IPS-18a (cell line): ENCODE measurements around the gene AZU1.

Source experiments
- H3K27ac ChIP-seq: one replicate; pipeline ENCODE4 v1.5.1; 2013; ENCODE audit warnings: low read length
- H3K27me3 ChIP-seq: one replicate; pipeline ENCODE4 v1.6.1; 2013; ENCODE audit warnings: mild to moderate bottlenecking, low read length; ENCODE audit not compliant: control insufficient read depth, insufficient read depth
- H3K36me3 ChIP-seq: one replicate; pipeline ENCODE4 v1.6.1; 2013; ENCODE audit warnings: low read depth, low read length; ENCODE audit not compliant: control insufficient read depth
- H3K4me1 ChIP-seq: one replicate; pipeline ENCODE4 v1.6.1; 2013; ENCODE audit warnings: low read depth, low read length; ENCODE audit not compliant: control insufficient read depth
- H3K4me3 ChIP-seq: one replicate; pipeline ENCODE4 v1.5.1; 2013; ENCODE audit warnings: low read length
- H3K9ac ChIP-seq: one replicate; pipeline ENCODE4 v1.6.1; 2013; ENCODE audit warnings: mild to moderate bottlenecking, low read length, moderate library complexity
- H3K9me3 ChIP-seq: one replicate; pipeline ENCODE4 v1.6.1; 2013; ENCODE audit warnings: low read depth, low read length; ENCODE audit not compliant: control insufficient read depth

AZU1 gene

DNA sequence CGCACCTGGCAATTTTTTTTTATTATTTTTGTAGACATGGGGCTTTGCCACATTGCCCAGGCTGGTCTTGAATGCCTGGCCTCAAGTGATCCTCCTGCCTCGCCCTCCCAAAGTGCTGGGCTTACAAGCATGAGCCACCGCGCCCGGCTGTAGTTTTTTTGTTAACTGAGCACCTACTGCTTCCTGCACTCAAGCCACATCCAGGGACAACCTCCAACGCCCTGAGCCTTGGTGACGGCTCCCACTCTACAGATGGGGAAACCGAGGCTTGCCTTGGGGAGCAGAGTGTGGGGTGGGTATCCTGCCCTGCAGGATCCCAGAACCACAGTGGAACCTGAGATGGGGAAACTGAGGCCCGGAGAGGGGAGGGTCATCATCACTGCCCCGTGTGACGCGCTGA is 27.5 kb downstream of the AZU1 start:
- no peak overlapping the region for H3K27ac ChIP-seq
- no peak overlapping the region for H3K4me3 ChIP-seq
- H3K9ac ChIP-seq, result no peak overlapping the region
- no peaks in the 10 kb centered on the region for H3K36me3 ChIP-seq
- no peaks in the 10 kb centered on the region for H3K4me1 ChIP-seq
- no peaks in the 10 kb centered on the region for H3K9me3 ChIP-seq
- peaks cover 16% of the 10 kb centered on the region for H3K27me3 ChIP-seq

DNA sequence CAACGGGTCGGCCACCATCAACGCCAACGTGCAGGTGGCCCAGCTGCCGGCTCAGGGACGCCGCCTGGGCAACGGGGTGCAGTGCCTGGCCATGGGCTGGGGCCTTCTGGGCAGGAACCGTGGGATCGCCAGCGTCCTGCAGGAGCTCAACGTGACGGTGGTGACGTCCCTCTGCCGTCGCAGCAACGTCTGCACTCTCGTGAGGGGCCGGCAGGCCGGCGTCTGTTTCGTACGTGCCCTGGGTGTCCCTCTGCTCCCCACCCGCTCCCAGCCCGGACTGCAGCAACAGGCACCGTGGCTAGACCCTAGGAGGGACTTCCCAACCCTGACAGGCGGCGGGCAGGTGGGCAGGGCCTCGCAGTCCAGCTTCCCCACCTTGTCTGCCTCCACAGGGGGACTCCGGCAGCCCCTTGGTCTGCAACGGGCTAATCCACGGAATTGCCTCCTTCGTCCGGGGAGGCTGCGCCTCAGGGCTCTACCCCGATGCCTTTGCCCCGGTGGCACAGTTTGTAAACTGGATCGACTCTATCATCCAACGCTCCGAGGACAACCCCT is 28.0 kb downstream of the AZU1 start:
- Histone ChIP-seq H3K27ac (no peak overlapping the region), H3K4me1 (no peaks in the 10 kb centered on the region), H3K4me3 (no peak overlapping the region), H3K9ac (no peak overlapping the region), H3K9me3 (no peaks in the 10 kb centered on the region), H3K36me3 (no peaks in the 10 kb centered on the region), H3K27me3 (peaks cover 21% of the 10 kb centered on the region)

DNA sequence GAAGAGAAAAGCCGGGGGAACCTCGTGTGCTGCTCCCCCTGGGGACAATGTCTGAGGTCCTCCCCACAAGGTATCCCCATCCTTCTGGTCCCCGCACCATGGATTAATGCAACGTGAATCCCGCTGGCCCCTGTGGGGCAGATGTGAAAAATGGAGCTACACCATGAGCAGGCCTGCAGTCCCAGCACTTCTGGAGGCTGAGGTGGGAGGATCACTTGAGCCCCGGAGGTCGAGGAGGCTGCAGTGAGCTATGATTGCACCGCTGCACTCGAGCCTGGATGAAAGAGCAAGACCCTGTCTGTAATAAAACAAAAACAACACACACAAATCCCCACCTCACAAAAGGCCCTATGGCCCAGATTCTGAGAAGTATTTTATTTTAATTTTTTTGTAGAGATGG is 30.6 kb downstream of the AZU1 start:
- H3K27ac ChIP-seq, result no peak overlapping the region
- no peak overlapping the region for H3K9ac ChIP-seq
- H3K27me3 ChIP-seq, result peaks cover 33% of the 10 kb centered on the region
- H3K4me1 ChIP-seq, result no peaks in the 10 kb centered on the region
- H3K4me3 ChIP-seq, result no peak overlapping the region
- no peaks in the 10 kb centered on the region for H3K9me3 ChIP-seq
- no peaks in the 10 kb centered on the region for H3K36me3 ChIP-seq

DNA sequence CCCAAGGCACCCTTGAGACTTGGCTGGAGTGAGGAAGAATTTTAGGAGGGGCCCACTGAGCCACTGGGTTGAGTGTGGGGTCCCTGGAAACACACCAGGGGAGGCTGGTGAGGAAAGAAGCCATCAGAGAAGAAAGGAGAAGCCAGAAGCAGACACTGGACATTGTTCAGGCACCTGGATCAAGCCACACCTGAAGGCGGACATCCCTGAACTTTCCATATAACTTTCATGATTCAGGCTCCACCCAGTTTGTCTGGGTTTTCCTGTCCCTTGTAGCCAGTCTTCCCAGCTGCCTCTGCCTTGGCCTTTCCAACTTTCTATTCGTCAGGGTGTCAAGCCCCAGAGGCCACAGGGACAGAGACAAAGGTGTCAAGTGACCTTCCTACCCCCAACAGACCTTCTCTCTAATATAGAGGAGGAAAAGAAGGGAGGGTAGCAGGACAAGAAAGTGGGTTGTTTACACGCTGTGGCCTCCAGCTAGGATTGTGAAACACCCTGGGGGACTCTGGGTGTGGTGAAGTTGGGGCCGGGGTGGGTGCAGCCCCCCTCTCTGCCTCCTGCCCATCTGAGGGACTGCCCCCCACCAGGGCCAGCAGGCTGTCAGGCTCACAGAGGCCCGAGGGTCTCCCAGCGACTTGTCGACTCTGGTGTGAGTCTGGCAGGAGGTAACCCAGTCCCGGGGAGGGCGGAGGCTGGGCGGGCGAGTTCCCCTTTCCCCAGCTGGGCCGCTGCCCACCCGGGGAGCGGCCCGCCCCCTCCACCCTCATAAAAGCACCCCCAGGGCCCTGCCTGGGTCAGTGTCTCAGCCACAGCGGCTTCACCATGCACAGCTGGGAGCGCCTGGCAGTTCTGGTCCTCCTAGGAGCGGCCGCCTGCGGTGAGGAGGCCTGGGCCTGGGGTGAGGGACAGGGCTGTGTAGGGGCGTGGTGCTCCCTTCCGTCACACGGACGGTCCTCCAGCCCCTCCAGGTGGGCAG is 31.5 kb downstream of the AZU1 start, which contains the start of gene CFD:
CFD (plus strand) TSS at position 797 of the 976 bp plus-strand sequence; CDS start at position 823, 26 bp downstream.
- H3K4me3 ChIP-seq, result no peak within 1 kb of the TSS
- H3K36me3 ChIP-seq, result no peaks in the 10 kb centered on the region
- no peak within 1 kb of the TSS for H3K9ac ChIP-seq
- H3K9me3 ChIP-seq, result no peaks in the 10 kb centered on the region
- no peak within 1 kb of the TSS for H3K27ac ChIP-seq
- H3K4me1 ChIP-seq, result no peaks in the 10 kb centered on the region
- peaks cover 35% of the 10 kb centered on the region for H3K27me3 ChIP-seq

DNA sequence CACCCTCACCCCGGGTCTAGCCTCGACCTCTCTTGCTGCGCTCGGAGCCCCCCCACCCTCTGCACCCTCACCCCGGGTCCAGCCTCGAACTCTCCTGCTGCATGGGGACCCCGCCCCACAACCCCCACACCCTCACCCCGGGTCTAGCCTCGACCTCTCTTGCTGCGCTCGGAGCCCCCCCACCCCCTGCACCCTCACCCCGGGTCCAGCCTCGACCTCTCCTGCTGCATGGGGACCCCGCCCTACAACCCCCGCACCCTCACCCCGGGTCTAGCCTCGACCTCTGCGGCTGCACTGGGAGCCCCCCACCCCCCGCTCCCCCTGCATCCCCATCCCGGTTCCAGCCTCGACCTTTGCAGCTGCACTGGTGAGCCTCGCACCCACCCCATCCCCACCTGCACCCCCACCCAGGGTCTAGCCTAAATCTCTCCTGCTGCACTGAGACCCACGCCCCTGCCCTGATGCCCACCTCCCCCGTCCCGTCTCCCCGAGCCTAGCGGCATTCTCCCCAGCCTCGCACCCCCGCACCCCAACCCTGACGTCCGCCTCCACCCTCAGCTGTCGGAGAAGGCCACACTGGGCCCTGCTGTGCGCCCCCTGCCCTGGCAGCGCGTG is 33.6 kb downstream of the AZU1 start:
- Histone ChIP-seq H3K27me3 (peaks cover 35% of the 10 kb centered on the region), H3K9ac (no peak overlapping the region), H3K27ac (no peak overlapping the region), H3K4me3 (no peak overlapping the region), H3K36me3 (no peaks in the 10 kb centered on the region), H3K9me3 (no peaks in the 10 kb centered on the region), H3K4me1 (no peaks in the 10 kb centered on the region)

DNA sequence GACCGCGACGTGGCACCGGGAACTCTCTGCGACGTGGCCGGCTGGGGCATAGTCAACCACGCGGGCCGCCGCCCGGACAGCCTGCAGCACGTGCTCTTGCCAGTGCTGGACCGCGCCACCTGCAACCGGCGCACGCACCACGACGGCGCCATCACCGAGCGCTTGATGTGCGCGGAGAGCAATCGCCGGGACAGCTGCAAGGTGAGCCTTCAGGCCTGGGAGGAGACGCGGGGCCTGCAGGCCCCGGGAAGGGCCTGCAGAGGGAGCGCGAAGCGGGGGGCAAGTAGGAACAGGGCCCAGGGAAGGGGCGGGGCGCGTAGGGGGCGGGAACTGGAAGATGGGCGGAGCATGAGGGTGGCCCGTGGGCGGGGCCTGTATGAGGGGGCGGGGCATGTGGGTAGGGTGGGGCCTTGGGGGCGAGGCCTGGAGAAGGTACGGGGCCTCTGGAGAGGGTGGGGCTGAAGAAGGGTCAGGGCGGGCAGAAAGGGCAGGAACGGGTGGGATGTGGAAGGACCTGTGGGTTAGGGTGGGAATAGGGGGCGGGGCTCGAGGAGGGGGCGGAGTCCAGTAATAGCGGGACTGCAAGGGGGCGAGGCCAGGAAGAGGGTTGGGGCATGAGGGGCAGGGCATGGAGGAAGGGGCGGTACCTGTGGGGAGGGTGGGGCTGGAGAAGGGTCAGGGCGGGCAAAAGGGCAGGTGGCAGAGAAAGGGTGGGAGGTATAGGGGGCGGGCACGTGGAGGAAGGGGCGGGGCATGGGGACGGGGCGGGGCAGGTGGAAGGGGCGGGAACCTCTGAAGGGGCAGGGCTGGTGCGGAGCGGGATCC is 34.3 kb downstream of the AZU1 start:
- Histone ChIP-seq H3K9me3 (no peaks in the 10 kb centered on the region), H3K36me3 (no peaks in the 10 kb centered on the region), H3K4me1 (no peaks in the 10 kb centered on the region), H3K27ac (no peak overlapping the region), H3K9ac (no peak overlapping the region), H3K4me3 (no peak overlapping the region), H3K27me3 (peaks cover 35% of the 10 kb centered on the region)

DNA sequence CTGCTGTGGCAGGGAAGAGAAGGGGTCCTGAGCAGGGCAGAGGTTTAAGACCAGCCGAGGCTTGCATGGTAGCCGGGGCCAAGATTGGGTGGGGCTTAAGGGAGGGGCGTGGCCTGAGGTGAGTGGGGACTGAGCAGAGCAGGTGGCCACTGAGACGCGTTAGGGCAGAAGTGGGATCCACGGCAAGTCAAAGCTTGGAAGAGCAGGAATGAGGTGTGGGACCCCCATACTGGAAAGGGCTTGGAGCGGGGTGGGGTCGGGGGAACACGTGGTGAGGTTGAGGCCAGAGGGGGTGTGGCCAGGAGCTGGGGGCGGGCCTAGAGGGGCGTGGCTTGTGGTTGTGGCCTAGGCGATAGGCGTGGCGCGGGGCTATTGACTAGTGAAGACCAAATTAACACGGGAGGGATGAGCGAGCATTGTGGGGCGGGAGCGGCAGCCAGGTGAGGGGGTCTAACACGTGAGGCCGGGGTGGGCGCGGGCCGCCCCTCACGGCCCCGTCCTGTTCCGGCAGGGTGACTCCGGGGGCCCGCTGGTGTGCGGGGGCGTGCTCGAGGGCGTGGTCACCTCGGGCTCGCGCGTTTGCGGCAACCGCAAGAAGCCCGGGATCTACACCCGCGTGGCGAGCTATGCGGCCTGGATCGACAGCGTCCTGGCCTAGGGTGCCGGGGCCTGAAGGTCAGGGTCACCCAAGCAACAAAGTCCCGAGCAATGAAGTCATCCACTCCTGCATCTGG is 35.1 kb downstream of the AZU1 start:
- H3K9ac ChIP-seq, result no peak overlapping the region
- no peak overlapping the region for H3K27ac ChIP-seq
- peaks cover 35% of the 10 kb centered on the region for H3K27me3 ChIP-seq
- peak overlapping the region; percentile 33 for H3K4me3 ChIP-seq
- H3K4me1 ChIP-seq, result peaks cover 5% of the 10 kb centered on the region
- H3K9me3 ChIP-seq, result no peaks in the 10 kb centered on the region
- H3K36me3 ChIP-seq, result no peaks in the 10 kb centered on the region

DNA sequence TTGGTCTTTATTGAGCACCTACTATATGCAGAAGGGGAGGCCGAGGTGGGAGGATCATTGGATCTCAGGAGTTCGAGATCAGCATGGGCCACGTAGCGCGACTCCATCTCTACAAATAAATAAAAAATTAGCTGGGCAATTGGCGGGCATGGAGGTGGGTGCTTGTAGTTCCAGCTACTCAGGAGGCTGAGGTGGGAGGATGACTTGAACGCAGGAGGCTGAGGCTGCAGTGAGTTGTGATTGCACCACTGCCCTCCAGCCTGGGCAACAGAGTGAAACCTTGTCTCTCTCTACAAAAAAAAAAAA is 35.6 kb downstream of the AZU1 start:
- Histone ChIP-seq H3K9ac (no peak overlapping the region), H3K27me3 (peaks cover 35% of the 10 kb centered on the region), H3K4me3 (peak overlapping the region; percentile 33), H3K36me3 (no peaks in the 10 kb centered on the region), H3K27ac (no peak overlapping the region), H3K9me3 (no peaks in the 10 kb centered on the region), H3K4me1 (peaks cover 5% of the 10 kb centered on the region)

DNA sequence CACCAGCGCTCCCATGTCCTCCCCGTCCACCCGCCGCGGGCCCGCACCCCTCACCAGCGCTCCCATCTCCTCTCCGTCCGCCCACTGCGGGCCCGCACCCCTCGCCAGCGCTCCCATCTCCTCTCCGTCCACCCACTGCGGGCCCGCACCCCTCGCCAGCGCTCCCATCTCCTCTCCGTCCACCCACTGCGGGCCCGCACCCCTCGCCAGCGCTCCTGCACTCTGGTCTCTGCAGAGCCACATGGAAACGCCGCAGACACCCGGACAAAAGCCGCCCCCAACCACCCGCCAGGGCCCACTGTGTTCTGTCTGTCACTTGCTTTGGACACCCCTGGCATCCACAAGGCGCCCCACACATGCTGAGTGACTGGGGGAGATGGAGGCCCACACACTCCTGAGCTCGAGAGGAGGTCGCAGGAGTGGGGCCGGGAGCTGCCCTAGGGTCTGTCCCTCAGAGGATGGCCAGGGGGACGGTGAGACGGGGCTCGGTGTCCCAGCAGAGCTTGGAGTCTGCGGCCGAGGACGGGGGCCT is 39.2 kb downstream of the AZU1 start:
- H3K9me3 ChIP-seq, result no peaks in the 10 kb centered on the region
- peaks cover 7% of the 10 kb centered on the region for H3K36me3 ChIP-seq
- H3K4me3 ChIP-seq, result no peak overlapping the region
- H3K4me1 ChIP-seq, result peaks cover 5% of the 10 kb centered on the region
- peaks cover 9% of the 10 kb centered on the region for H3K27me3 ChIP-seq
- H3K9ac ChIP-seq, result no peak overlapping the region
- H3K27ac ChIP-seq, result no peak overlapping the region

DNA sequence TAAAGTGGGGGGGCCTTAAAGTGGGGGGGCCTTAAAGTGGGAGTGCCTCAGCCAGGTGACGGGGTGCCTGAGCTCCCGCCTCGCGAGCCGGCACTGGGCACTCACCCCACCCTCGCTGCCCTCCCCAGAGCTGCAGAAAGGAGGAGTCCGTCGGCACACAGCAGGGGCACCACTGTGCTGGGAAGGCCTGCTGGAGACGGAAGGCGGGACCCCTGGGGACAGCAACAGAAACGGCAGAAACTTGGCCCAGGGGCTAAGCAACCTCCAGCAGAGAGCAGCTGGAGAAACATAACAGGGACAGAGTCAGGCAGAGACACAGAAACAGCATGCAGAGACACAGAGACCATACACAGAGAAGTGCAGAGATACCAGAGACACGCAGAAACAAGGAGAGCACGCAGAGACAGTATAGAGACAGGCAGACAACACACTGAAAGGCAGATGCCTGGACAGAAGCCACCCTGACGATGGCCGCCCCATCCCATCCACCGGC is 39.7 kb downstream of the AZU1 start:
- no peak overlapping the region for H3K4me3 ChIP-seq
- H3K9ac ChIP-seq, result no peak overlapping the region
- peaks cover 9% of the 10 kb centered on the region for H3K27me3 ChIP-seq
- H3K9me3 ChIP-seq, result no peaks in the 10 kb centered on the region
- peaks cover 7% of the 10 kb centered on the region for H3K36me3 ChIP-seq
- H3K27ac ChIP-seq, result no peak overlapping the region
- peaks cover 5% of the 10 kb centered on the region for H3K4me1 ChIP-seq
